HepG2 (cell line): ENCODE measurements around the gene SLC25A48. TPM values are rescaled to one million over a fixed set of nuclear protein-coding genes. Genes with fewer than 3 reads are reported as not detected.

Experiments
- ATAC-seq: fragments of 200-7000 bp; cut with Tn5 transposase; 3 replicates; pipeline ENCODE4 v1.9.1; 2020; ENCODE audit warnings: mild to moderate bottlenecking, moderate library complexity
- BruUV-seq: library from RNA; stranded (reverse); fragments of 400-500 nt; replicated peaks from 2 replicates; lab custom pipeline; 2021; lab: Mats Ljungman, UMichigan
- CTCF ChIA-PET: fragments of 300-600 bp; formaldehyde crosslinking; extraction: SDS; loops from one replicate; lab custom pipeline; 2021; ENCODE audit warnings: low total read pairs, inconsistent platforms, low intra/inter-chr PET ratio; lab: Yijun Ruan, JAX
- POLR2A ChIA-PET: fragments of 350-600 bp; sonication (Branson Sonifier 250); formaldehyde crosslinking; loops from one replicate; lab custom pipeline; 2020; ENCODE audit warnings: antibody characterized with exemption, inconsistent platforms; lab: Yijun Ruan, JAX
- DNase-seq: peaks from one replicate; pipeline ENCODE4 v3.0.0-alpha.2; 2015; ENCODE audit warnings: low spot score
- FAIRE-seq: peaks from 3 replicates; lab custom pipeline; 2011; peaks lifted over from hg19 to GRCh38; lab: Jason Lieb, UNC
- H2AFZ ChIP-seq: one replicate; pipeline ENCODE4 v1.6.1; 2011; ENCODE audit warnings: low read length, inconsistent platforms
- H3K27ac ChIP-seq: fragments of 300-600 bp; 3 replicates; pipeline ENCODE4 v1.8.0; 2011; ENCODE audit warnings: mixed run types, mild to moderate bottlenecking, mixed read lengths, low read length, inconsistent platforms; ENCODE audit not compliant: insufficient read depth; ENCODE audit errors: extremely low read length
- H3K27me3 ChIP-seq, 2 experiments: fragments of 200-600 bp in 1 of 2; 2 replicates in 1 of 2; 3 replicates in 1 of 2; pipeline versions ENCODE4 v1.6.0 to v1.8.0; 2011; ENCODE audit warnings: low read length in 2 of 2, mild to moderate bottlenecking in 2 of 2, moderate library complexity in 2 of 2, inconsistent platforms in 1 of 2; ENCODE audit not compliant: insufficient read depth in 2 of 2, control insufficient read depth in 1 of 2
- H3K36me3 ChIP-seq, 2 experiments: fragments of 200-600 bp in 1 of 2; replicated peaks in 1 of 2; 2 replicates in 1 of 2; 3 replicates in 1 of 2; pipeline versions ENCODE4 v1.5.1 to v1.8.0; 2011; ENCODE audit warnings: low read length in 2 of 2, inconsistent platforms in 1 of 2; ENCODE audit not compliant: insufficient read depth in 2 of 2, control insufficient read depth in 1 of 2
- H3K4me1 ChIP-seq: 2 replicates; pipeline ENCODE4 v1.5.1; 2012; ENCODE audit warnings: low read length, inconsistent platforms; ENCODE audit not compliant: insufficient read depth
- H3K4me2 ChIP-seq: 2 replicates; pipeline ENCODE4 v1.6.0; 2011; ENCODE audit warnings: low read depth, low read length, inconsistent platforms
- H3K4me3 ChIP-seq, 3 experiments: fragments of 200-600 bp in 1 of 3; sonication (generic), shearing (Covaris generic) in 1 of 3; replicated peaks in 1 of 3; 2 replicates each; pipeline ENCODE4 v1.5.1; 2011 to 2016; ENCODE audit warnings: low read length in 3 of 3, inconsistent platforms in 2 of 3, low read depth in 2 of 3, mild to moderate bottlenecking in 2 of 3, control low read depth in 1 of 3, mixed read lengths in 1 of 3; ENCODE audit not compliant: insufficient read depth in 1 of 3
- H3K79me2 ChIP-seq: one replicate; pipeline ENCODE4 v1.6.1; 2011; ENCODE audit warnings: low read length, inconsistent platforms; ENCODE audit not compliant: insufficient read depth
- H3K9ac ChIP-seq: 2 replicates; pipeline ENCODE4 v1.6.0; 2011; ENCODE audit warnings: mild to moderate bottlenecking, low read depth, low read length, inconsistent platforms; ENCODE audit not compliant: insufficient read depth
- H3K9me3 ChIP-seq: 2 replicates; pipeline ENCODE4 v1.5.1; 2012; ENCODE audit warnings: mild to moderate bottlenecking, low read length
- H4K20me1 ChIP-seq: 2 replicates; pipeline ENCODE4 v1.6.0; 2011; ENCODE audit warnings: inconsistent platforms, mild to moderate bottlenecking, low read length, moderate library complexity; ENCODE audit not compliant: insufficient read depth
- ATM ChIP-seq: fragments of 450-650 bp; IDR thresholded peaks from 2 replicates; pipeline ENCODE4 v1.7.1; 2017; ENCODE audit warnings: mild to moderate bottlenecking, borderline replicate concordance
- FLYWCH1 ChIP-seq: sonication (generic); formaldehyde crosslinking; IDR thresholded peaks from 2 replicates; pipeline ENCODE4 v1.8.1; 2023; ENCODE audit warnings: mild to moderate bottlenecking, missing genetic modification reagents
- ISX ChIP-seq: sonication (generic); formaldehyde crosslinking; conservative IDR thresholded peaks from 2 replicates; pipeline ENCODE4 v1.5.0; 2020; ENCODE audit warnings: missing genetic modification reagents
- NCOA5 ChIP-seq: sonication (generic); formaldehyde crosslinking; IDR thresholded peaks from 2 replicates; pipeline ENCODE4 v1.4.0; 2020; ENCODE audit warnings: missing genetic modification reagents
- POLR2AphosphoS5 ChIP-seq: IDR thresholded peaks from 2 replicates; pipeline ENCODE4 v1.6.1; 2012; ENCODE audit warnings: low read depth, low read length
- SOX6 ChIP-seq, 2 experiments: fragments of 450-650 bp in 1 of 2; sonication (generic) in 1 of 2; formaldehyde crosslinking in 1 of 2; IDR thresholded peaks; 2 replicates each; pipeline versions ENCODE4 v1.4.0 to v1.6.1; 2017 to 2020; ENCODE audit warnings: antibody characterized with exemption in 1 of 2, mild to moderate bottlenecking in 1 of 2, missing genetic modification reagents in 1 of 2
- XBP1 ChIP-seq: sonication (generic); formaldehyde crosslinking; IDR thresholded peaks from 2 replicates; pipeline ENCODE4 v1.5.0; 2020; ENCODE audit warnings: missing genetic modification reagents
- ZNF207 ChIP-seq: fragments of 450-650 bp; IDR thresholded peaks from 2 replicates; pipeline ENCODE4 v1.6.1; 2016; ENCODE audit warnings: antibody characterized with exemption, borderline replicate concordance
- ZNF282 ChIP-seq: fragments of 450-650 bp; IDR thresholded peaks from 2 replicates; pipeline ENCODE4 v1.6.1; 2018; ENCODE audit not compliant: partially characterized antibody
- ZNF460 ChIP-seq: sonication (generic); formaldehyde crosslinking; IDR thresholded peaks from 2 replicates; pipeline ENCODE4 v1.5.1; 2020; ENCODE audit warnings: missing genetic modification reagents, mild to moderate bottlenecking, borderline replicate concordance
- ZNF564 ChIP-seq: sonication (generic); formaldehyde crosslinking; IDR thresholded peaks from 2 replicates; pipeline ENCODE4 v1.8.1; 2023; ENCODE audit warnings: mild to moderate bottlenecking, missing genetic modification reagents
- ZSCAN20 ChIP-seq: sonication (generic); formaldehyde crosslinking; IDR thresholded peaks from 2 replicates; pipeline ENCODE4 v1.4.0; 2020; ENCODE audit warnings: missing genetic modification reagents, mild to moderate bottlenecking, borderline replicate concordance
- WGBS: methylation state at CpG from one replicate; pipeline ENCODE4 v1.1.6; 2017; ENCODE audit warnings: low lambda C conversion rate; 5-methylcytosine and 5-hydroxymethylcytosine counted together
- in situ Hi-C: cut with HindIII; loops from 2 replicates; pipeline ENCODE4 v1.10.0; 2017; ENCODE audit warnings: low pct_unique_long_range_greater_than_20kb; ENCODE audit not compliant: extremely low pct_ligation_motif_present
- intact Hi-C: fragments of 100-400 bp; cut with micrococcal nuclease; formaldehyde crosslinking; loops from one replicate; pipeline ENCODE4 v1.10.0; 2022; ENCODE audit not compliant: unreplicated experiment
- polyA plus RNA-seq, 8 experiments: library from polyadenylated mRNA; depleted of rRNA in 3 of 8; stranded (reverse) in 7 of 8; unstranded in 1 of 8; fragments of >200 nt; fragmentation: Illumina TruSeq in 4 of 8; extraction: Trizol in 4 of 8; gene quantifications; 2 replicates each; pipeline versions ENCODE4 v1.2.1 to v1.2.3, GENCODE V29; 2011 to 2016; ENCODE audit warnings: low read depth in 4 of 8, missing spikeins in 1 of 8, mixed read lengths in 1 of 8; ENCODE audit not compliant: insufficient read depth in 1 of 8
- total RNA-seq, 5 experiments: library from RNA; depleted of rRNA; stranded (reverse); fragments of >200 nt; fragmentation: Illumina TruSeq; extraction: Trizol; gene quantifications; 2 replicates each; pipeline ENCODE4 v1.2.3, GENCODE V29; 2016; ENCODE audit warnings: low read depth in 1 of 5
- TF ChIP-seq, protein P1 (sequence below): sonication (generic); formaldehyde crosslinking; IDR thresholded peaks from 2 replicates; pipeline ENCODE4 v1.8.0; 2022; ENCODE audit warnings: mild to moderate bottlenecking, missing genetic modification reagents, moderate library complexity
- TF ChIP-seq, protein P2 (sequence below): sonication (generic); formaldehyde crosslinking; IDR thresholded peaks from 2 replicates; pipeline ENCODE4 v1.5.1; 2020; ENCODE audit warnings: missing genetic modification reagents, mild to moderate bottlenecking, borderline replicate concordance
- TF ChIP-seq, protein P3 (sequence below): sonication (generic); formaldehyde crosslinking; IDR thresholded peaks from 2 replicates; pipeline ENCODE4 v1.4.0; 2020; ENCODE audit warnings: mild to moderate bottlenecking, missing genetic modification reagents
- TF ChIP-seq, protein P4 (sequence below): sonication (generic); formaldehyde crosslinking; IDR thresholded peaks from 2 replicates; pipeline ENCODE4 v1.4.0; 2020; ENCODE audit warnings: missing genetic modification reagents, borderline replicate concordance

SLC25A48 gene
- total and polyA plus RNA-seq, 2 of the 13 experiments (the other 11 are each of a cell fraction or from before 2014, with no cell fraction given): 0.17 to 4.5 TPM

DNA sequence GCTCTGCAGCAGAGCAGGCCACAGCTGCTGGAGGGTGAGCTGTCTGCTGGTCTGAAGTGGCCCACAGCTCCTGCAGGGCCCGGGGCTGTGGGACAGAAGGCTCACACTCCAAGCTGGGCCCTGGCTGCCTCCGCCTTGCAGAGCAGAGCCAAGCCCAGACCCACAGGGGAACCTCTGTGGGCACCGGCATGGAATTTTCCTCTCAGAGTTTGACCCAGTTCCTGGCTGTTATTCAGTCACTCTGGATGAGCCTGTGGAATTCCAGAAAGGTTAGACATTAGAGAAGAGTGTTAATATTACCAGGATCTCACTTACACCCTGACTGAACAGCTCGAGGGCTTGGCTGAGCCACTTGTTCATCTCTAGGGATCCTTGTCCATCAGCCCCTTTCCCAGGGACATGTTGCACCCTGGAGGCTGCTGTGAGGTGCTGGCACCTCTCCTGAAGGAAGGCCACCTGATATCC is 43.7 kb downstream of the SLC25A48 start:
- H3K36me3 ChIP-seq: no peaks in the 10 kb centered on the region
- CTCF ChIA-PET: no interaction called here
- in situ Hi-C loops: no loop called here
- peak; percentile 68 for ATAC-seq
- TF ChIP-seq, protein P1, sequence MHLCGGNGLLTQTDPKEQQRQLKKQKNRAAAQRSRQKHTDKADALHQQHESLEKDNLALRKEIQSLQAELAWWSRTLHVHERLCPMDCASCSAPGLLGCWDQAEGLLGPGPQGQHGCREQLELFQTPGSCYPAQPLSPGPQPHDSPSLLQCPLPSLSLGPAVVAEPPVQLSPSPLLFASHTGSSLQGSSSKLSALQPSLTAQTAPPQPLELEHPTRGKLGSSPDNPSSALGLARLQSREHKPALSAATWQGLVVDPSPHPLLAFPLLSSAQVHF (CRISPR knock-in tag): no peak
- TF ChIP-seq POLR2AphosphoS5 (no peak), ZSCAN20 (CRISPR knock-in tag) (no peak), NCOA5 (CRISPR knock-in tag) (no peak), XBP1 (CRISPR knock-in tag) (no peak), ATM (no peak), ZNF564 (CRISPR knock-in tag) (no peak), ZNF207 (no peak), ZNF282 (no peak), FLYWCH1 (CRISPR knock-in tag) (no peak), ZNF460 (CRISPR knock-in tag) (no peak), ISX (CRISPR knock-in tag) (no peak), SOX6 (IDR thresholded peaks at IDR 0.05) (no peak), SOX6 (CRISPR knock-in tag; IDR thresholded peaks at IDR 0.05) (no peak)
- TF ChIP-seq, protein P2, sequence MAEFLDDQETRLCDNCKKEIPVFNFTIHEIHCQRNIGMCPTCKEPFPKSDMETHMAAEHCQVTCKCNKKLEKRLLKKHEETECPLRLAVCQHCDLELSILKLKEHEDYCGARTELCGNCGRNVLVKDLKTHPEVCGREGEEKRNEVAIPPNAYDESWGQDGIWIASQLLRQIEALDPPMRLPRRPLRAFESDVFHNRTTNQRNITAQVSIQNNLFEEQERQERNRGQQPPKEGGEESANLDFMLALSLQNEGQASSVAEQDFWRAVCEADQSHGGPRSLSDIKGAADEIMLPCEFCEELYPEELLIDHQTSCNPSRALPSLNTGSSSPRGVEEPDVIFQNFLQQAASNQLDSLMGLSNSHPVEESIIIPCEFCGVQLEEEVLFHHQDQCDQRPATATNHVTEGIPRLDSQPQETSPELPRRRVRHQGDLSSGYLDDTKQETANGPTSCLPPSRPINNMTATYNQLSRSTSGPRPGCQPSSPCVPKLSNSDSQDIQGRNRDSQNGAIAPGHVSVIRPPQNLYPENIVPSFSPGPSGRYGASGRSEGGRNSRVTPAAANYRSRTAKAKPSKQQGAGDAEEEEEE: no peak
- TF ChIP-seq, protein P3, sequence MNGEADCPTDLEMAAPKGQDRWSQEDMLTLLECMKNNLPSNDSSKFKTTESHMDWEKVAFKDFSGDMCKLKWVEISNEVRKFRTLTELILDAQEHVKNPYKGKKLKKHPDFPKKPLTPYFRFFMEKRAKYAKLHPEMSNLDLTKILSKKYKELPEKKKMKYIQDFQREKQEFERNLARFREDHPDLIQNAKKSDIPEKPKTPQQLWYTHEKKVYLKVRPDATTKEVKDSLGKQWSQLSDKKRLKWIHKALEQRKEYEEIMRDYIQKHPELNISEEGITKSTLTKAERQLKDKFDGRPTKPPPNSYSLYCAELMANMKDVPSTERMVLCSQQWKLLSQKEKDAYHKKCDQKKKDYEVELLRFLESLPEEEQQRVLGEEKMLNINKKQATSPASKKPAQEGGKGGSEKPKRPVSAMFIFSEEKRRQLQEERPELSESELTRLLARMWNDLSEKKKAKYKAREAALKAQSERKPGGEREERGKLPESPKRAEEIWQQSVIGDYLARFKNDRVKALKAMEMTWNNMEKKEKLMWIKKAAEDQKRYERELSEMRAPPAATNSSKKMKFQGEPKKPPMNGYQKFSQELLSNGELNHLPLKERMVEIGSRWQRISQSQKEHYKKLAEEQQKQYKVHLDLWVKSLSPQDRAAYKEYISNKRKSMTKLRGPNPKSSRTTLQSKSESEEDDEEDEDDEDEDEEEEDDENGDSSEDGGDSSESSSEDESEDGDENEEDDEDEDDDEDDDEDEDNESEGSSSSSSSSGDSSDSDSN (CRISPR knock-in tag): no peak
- TF ChIP-seq, protein P4, sequence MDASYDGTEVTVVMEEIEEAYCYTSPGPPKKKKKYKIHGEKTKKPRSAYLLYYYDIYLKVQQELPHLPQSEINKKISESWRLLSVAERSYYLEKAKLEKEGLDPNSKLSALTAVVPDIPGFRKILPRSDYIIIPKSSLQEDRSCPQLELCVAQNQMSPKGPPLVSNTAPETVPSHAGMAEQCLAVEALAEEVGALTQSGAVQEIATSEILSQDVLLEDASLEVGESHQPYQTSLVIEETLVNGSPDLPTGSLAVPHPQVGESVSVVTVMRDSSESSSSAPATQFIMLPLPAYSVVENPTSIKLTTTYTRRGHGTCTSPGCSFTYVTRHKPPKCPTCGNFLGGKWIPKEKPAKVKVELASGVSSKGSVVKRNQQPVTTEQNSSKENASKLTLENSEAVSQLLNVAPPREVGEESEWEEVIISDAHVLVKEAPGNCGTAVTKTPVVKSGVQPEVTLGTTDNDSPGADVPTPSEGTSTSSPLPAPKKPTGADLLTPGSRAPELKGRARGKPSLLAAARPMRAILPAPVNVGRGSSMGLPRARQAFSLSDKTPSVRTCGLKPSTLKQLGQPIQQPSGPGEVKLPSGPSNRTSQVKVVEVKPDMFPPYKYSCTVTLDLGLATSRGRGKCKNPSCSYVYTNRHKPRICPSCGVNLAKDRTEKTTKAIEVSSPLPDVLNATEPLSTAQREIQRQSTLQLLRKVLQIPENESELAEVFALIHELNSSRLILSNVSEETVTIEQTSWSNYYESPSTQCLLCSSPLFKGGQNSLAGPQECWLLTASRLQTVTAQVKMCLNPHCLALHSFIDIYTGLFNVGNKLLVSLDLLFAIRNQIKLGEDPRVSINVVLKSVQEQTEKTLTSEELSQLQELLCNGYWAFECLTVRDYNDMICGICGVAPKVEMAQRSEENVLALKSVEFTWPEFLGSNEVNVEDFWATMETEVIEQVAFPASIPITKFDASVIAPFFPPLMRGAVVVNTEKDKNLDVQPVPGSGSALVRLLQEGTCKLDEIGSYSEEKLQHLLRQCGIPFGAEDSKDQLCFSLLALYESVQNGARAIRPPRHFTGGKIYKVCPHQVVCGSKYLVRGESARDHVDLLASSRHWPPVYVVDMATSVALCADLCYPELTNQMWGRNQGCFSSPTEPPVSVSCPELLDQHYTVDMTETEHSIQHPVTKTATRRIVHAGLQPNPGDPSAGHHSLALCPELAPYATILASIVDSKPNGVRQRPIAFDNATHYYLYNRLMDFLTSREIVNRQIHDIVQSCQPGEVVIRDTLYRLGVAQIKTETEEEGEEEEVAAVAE (CRISPR knock-in tag): no peak
- TF ChIP-seq, all 625 proteins: peak for 0
- FAIRE-seq (no peak), DNase-seq (no peak)
- no peaks in the 10 kb centered on the region for H3K9me3 ChIP-seq
- 0% methylated on average over 1 of the region's 4 CpGs for WGBS
- H3K4me2 ChIP-seq: peak overlapping the region; percentile 29; the same call in 1 of the 2 replicates
- POLR2A ChIA-PET: no interaction called here
- no peak overlapping the region for H3K9ac ChIP-seq
- H2AFZ ChIP-seq: no peak overlapping the region
- H3K4me3 ChIP-seq: no peak overlapping the region
- H3K79me2 ChIP-seq: no peaks in the 10 kb centered on the region
- intact Hi-C loops: no loop called here
- 0 out of 5 replicates have a peak, but pooled peaks cover 0 to 2% of the 10 kb centered on the region in 2 experiments for H3K27me3 ChIP-seq
- peaks cover 14% of the 10 kb centered on the region for H3K4me1 ChIP-seq
- H4K20me1 ChIP-seq: no peaks in the 10 kb centered on the region
- no peak overlapping the region for H3K27ac ChIP-seq
- BruUV-seq: no TSS peak
